NOMO-1 treated with DMSO at 0.1 percent for 48 hours (cell line): ENCODE data around the gene WASL.

Source experiments
- DNase-seq: peaks from one replicate; lab custom pipeline; 2025; ENCODE audit not compliant: unreplicated experiment; lab: John Stamatoyannopoulos, UW

Gene WASL

GRCh38 chr7:123633553-123633952 lies 115.2 kb downstream of the WASL start:
- no peak for DNase-seq

DNA sequence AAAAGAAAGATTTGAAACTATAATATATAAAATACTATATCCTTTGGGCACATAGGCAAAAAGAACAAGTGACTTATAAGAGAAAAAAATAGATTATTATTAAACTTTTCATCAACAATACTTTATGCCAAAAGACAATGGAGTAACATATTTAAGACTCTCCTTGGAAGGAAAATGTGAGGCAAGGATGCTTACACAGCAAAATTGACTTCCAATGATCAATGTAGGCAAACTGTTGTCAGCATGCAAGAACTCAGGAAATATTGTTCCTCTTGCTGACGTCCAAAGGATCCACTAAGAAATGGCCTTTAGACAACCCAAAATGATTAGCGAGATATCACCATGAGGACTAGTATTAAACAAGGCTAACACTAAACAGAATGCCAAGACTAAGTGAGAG lies 116.0 kb downstream of the WASL start:
- no peak for DNase-seq
